GM19240 (cell line): Measurements from ENCODE around the gene ERBB3.

Source experiments
- DNase-seq: peaks from one replicate; pipeline ENCODE4 v3.0.0; 2011; ENCODE audit warnings: low spot score; ENCODE audit not compliant: insufficient read length

Gene ERBB3

DNA sequence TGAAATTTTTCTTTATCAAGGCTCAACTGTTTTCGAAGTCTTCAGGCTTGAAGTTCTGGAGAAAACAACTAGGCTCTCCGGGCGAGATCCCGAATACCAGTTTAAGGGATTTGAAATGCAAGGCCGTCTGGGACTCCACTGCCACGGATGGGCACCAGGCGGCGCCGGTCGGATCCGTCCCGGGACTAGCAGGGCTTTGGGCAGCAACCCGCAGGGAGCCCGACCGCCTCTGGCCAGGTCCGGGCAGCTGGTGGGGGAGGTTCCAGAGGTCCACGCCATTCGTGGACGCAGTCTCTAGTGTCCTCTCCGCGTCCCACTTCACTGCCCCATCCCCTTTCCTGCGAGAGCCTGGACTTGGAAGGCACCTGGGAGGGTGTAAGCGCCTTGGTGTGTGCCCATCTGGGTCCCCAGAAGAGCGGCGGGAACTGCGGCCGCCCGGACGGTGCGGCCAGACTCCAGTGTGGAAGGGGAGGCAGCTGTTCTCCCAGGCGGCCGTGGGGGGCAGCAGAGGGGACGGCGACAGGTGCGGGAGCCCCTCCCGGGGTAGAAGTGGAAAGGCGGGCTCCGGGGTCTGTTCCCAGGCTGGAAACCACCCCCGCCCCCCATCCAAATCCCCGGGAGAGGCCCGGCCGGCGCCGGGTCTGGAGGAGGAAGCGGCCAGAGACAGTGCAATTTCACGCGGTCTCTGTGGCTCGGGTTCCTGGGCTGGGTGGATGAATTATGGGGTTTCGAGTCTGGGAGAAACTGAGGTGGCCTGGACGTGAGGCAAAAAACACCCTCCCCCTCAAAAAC, 838 bp upstream of the ERBB3 start:
- DNase-seq = peak; percentile 65

DNA sequence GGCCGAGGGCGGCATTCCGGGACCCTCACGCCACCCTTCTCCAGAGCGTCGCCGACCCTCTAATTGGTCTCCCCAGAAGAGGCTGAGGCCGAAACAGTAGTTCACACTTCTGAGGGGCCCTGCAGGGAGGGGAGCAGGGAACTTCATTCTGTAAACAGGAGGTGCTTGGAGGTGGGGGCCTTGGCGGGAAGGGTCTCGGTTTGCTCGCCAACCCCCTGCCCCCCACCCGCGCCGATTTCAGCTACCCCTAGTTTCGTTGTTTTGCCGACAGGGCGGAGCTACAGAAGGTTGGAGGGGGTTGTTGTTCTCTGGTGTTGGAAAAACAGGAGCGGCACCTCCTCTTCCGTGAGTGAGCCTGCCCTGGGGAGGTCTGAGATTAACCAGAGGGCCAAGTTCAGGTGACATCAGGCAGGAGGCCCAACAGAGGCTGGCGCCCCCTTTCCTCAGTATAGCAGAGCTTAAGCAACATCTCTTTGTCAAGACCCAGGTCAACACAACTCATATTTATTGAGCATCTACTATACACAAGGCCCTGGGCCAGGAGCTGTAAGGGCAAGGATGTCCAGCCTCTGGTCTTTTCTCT, 682 bp downstream of the ERBB3 start:
- DNase-seq = no peak

DNA sequence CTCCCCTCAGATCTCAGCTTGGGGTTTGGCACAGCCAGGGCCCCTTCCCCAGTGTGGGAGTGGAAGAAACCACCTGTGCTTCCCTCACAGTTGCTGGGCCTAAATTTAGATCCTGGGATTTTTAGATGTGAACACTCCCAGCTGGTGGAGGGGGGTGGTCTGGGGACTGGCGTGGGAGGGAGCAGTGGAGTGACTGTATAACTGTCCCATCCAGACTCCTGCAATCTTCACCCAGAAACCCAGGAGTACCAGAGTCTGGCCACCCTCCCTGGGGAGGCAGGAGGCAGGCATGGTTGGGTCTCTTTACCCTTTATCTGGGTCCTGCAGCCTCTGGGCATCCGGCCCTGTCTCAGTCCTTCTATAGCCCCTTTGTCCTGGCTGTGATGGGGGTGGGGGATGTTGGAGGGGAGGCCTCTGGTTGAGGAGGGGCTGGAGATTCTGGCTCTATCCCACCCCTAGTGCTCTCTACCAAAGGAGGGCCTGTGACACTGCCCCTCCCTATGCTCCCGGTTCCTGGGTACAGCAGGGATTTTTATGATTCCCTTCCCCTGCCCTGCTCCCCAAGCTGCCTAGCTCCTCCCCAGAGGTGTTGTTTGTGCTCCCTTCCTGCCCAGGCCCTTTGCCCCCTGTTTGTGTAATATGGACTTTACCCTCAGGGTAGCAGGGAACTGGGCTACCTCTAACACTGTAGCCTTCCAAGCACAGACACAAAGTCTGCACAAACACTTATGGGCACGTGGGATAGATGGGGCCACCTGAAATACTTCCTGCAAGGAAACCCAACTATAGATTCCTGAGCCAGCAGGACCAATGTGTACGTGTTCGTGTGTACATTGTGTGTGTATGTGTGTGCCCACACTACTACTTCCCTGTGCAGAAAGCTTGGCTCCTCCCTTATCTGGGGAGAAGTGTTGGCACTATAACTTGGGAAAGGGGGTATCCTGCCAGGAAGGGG, 1.7 kb downstream of the ERBB3 start:
- no peak for DNase-seq

DNA sequence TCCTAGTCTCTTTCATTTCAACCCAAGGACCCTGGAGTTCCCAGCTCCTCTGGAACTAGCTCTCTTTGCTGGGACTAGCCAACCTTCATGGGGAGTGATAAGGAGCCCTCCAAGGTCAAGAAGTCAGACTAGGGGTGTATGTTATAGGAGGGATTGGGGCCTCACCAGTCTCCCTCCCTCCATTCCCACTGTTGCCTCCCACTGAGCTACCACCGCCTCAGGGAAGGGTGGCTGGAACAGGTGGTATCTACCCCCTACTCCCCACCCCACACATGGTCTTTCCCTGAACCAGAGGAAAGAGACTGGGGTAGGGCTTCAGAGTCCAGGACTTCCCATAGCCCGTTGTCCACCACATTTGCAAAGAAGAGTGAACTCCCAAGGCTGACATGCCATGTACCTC, 2.4 kb downstream of the ERBB3 start:
- no peak for DNase-seq

DNA sequence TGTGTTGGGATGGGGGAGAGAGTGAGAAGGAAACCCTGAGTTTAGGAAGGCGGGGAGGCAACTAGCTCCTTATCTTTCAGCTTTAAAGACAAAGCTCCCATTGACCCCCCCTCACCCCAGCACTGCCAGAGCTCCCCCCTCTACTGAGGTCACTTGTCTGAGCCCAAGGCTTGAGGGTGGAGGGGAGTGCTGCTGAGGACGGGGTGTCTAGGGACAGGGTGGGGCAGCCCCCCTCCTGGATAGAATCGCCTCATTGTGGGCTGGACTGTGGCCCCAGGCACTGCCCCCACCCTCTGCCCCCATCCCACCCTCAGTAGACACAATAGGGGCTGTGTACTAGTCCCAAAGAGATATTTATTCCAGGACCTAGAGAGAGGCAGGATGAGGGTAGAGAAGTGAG, 3.0 kb downstream of the ERBB3 start:
- no peak for DNase-seq

DNA sequence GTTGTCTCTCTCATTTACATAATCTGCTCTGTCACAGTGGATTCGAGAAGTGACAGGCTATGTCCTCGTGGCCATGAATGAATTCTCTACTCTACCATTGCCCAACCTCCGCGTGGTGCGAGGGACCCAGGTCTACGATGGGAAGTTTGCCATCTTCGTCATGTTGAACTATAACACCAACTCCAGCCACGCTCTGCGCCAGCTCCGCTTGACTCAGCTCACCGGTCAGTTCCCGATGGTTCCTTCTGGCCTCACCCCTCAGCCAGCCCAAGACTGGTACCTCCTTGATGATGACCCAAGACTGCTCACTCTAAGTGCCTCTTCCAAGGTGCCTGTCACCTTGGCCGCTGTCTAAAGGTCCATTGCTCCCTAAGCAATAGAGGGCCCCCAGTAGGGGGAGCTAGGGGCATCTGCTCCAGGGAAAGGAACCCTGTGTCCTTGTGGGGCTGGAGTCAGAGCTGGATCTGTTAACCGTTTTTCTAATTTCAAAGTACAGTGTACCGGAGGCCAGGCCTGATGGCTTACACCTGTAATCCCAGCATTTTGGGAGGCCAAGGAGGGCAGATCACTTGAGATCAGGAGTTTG, 5.1 kb downstream of the ERBB3 start:
- no peak for DNase-seq

DNA sequence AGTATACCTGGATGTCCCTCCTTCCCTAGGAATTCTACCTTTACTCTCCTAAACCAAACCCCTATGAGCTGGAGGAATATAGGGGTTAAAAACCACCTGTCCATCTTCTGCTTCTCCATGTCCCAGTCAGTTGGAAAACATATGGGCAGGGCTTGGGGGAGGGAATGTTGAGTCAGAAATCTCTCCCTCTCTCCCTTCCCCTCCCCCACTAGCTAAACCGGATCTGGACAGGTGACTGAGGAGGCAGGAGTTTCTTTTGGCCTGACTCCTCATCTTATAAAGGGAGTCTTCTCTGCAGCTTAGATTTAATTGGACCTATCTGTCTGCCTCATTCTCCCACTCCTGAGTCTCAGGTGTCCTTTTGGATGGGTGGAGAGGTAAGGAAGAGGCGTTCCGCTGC, 6.1 kb downstream of the ERBB3 start:
- no peak for DNase-seq

DNA sequence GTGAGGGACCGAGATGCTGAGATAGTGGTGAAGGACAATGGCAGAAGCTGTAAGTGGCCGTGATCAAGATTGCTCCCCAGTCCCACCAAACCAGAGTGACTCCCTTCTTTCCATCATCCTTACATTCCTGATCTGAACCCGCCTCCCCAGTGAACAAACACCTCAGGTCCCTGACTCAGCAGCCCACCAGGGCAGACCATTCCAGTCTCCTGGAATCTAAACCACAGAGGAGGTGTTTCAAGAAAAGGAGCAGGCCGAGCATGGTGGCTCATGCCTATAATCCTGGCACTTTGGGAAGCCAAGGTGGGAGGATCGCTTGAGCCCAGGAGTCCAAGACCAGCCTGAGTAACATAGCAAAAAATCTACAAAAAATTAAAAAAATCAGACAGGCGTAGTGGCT, 6.6 kb downstream of the ERBB3 start:
- no peak for DNase-seq

DNA sequence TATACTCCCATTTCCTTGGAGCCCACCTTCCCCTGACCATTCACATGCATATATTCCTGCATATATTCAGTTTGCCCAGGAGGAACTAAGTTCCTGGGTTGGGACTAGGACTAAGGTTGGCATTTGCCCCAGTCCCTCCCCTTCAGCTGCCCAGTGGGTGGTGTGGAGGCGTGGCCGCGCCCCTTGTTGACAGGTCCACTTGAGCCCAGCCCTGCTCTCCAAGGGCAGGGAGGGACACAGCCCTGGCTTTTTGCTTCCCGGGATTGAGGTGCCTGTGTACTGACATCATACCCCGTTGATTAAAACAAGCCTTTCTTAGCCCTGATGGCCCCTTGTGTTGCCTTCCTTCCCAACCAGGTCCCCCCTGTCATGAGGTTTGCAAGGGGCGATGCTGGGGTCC, 7.3 kb downstream of the ERBB3 start:
- no peak for DNase-seq

DNA sequence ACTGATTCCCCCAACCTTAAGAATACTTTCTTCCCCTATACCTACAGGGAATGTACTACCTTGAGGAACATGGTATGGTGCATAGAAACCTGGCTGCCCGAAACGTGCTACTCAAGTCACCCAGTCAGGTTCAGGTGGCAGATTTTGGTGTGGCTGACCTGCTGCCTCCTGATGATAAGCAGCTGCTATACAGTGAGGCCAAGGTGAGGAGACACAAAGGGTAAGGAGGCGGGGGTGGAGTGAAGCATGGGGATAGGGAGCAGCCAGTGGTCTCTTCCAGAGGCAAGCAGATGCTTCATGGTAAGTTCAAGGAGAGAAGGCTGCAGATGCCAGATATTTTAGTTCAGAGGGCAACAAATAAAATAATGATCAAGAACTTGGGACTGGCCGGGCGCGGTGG, 17.8 kb downstream of the ERBB3 start:
- DNase-seq = no peak

DNA sequence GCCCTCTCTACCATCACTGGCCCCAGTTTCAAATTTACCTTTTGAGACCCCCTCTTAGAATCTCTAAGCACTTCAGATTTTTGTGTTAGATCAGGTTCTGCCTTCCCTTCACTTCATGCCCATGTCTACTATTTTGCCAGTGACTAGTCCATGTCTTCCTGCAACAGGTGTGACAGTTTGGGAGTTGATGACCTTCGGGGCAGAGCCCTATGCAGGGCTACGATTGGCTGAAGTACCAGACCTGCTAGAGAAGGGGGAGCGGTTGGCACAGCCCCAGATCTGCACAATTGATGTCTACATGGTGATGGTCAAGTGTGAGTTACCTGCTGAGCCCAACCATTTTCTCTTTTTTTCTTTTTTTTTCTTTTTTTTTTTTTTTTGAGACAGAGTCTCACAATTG, 18.6 kb downstream of the ERBB3 start:
- DNase-seq = no peak

DNA sequence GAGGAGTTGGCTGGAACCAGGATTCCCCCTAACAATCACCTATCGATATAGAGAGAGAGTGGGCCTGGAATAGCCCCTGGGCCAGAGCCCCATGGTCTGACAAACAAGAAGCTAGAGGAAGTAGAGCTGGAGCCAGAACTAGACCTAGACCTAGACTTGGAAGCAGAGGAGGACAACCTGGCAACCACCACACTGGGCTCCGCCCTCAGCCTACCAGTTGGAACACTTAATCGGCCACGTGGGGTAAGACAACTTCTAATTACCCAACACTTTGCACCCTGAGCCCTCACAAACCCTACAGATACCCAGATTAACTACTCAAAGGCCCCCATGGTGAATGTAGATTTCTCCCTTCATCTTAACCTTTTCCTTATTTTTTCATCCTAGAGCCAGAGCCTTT, 19.8 kb downstream of the ERBB3 start:
- DNase-seq = no peak

DNA sequence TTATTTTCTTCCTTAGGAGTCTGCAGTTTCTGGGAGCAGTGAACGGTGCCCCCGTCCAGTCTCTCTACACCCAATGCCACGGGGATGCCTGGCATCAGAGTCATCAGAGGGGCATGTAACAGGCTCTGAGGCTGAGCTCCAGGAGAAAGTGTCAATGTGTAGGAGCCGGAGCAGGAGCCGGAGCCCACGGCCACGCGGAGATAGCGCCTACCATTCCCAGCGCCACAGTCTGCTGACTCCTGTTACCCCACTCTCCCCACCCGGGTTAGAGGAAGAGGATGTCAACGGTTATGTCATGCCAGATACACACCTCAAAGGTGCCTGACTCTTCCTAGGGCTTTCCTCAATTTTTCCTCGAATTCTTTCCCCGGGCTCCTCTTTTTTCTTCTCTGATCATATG, 21.1 kb downstream of the ERBB3 start:
- DNase-seq = no peak

DNA sequence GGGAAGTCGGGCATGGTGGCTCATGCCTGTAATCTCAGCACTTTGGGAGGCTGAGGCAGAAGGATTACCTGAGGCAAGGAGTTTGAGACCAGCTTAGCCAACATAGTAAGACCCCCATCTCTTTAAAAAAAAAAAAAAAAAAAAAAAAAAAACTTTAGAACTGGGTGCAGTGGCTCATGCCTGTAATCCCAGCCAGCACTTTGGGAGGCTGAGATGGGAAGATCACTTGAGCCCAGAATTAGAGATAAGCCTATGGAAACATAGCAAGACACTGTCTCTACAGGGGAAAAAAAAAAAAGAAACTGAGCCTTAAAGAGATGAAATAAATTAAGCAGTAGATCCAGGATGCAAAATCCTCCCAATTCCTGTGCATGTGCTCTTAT, 22.7 kb downstream of the ERBB3 start:
- no peak for DNase-seq

DNA sequence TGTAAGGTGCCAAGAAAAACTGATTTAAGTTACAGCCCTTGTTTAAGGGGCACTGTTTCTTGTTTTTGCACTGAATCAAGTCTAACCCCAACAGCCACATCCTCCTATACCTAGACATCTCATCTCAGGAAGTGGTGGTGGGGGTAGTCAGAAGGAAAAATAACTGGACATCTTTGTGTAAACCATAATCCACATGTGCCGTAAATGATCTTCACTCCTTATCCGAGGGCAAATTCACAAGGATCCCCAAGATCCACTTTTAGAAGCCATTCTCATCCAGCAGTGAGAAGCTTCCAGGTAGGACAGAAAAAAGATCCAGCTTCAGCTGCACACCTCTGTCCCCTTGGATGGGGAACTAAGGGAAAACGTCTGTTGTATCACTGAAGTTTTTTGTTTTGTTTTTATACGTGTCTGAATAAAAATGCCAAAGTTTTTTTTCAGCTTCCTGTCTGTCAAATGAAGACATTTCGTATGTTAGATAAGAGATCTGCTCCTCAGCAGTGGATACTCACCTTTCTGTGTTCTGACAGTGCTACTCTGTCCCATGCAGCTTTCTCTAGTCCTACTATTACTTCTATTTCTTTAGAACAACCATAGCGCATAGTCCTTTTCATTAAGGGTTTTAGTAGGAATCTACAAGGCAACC, 23.2 kb downstream of the ERBB3 start:
- DNase-seq = no peak

DNA sequence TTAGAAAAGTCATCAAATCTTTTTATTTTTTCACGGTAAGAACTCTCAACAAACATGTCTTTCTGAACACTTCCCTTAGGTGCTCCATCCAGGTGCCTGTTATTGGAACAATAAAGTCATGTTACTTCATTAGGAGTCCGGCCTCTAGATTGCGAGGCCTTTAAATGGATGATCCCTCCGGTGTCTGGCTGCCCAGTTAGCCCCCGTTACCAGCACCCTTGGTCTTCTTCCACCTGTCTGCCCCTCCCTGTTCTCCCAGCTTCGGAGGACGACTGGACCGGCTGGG, 23.8 kb downstream of the ERBB3 start:
- no peak for DNase-seq

DNA sequence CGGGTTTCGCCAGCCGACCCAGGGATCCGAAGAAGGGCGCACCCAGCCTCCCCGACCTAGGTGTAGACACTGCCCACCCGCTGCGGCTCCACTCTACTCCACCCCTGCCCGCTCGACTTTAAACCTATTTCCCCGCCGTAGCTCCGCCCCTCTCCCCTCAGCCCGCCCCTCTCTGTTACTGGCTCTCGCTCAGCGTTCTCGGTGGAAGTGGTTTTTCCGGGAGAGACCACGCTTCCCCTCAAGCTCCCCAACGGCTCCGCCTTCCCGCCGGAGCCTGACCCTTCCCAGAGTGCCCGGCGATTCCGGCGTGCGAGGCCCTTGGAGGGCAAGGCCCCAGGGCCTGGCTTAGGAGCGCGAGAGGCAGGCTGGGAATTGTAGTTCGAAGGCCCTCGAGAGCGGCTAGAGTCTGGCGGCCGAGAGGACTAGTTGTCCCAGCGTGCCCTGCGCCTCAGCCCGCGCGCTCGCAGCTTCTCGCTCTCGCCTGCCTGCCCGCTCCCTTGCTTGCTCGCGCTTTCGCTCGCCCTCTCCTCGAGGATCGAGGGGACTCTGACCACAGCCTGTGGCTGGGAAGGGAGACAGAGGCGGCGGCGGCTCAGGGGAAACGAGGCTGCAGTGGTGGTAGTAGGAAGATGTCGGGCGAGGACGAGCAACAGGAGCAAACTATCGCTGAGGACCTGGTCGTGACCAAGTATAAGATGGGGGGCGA, 24.3 kb downstream of the ERBB3 start, which contains the start of gene PA2G4:
TSS of gene PA2G4 (plus strand) at position 451 of the 706 bp plus-strand sequence. CDS start at position 630, 179 bp downstream.
- DNase-seq = peak; percentile 95

DNA sequence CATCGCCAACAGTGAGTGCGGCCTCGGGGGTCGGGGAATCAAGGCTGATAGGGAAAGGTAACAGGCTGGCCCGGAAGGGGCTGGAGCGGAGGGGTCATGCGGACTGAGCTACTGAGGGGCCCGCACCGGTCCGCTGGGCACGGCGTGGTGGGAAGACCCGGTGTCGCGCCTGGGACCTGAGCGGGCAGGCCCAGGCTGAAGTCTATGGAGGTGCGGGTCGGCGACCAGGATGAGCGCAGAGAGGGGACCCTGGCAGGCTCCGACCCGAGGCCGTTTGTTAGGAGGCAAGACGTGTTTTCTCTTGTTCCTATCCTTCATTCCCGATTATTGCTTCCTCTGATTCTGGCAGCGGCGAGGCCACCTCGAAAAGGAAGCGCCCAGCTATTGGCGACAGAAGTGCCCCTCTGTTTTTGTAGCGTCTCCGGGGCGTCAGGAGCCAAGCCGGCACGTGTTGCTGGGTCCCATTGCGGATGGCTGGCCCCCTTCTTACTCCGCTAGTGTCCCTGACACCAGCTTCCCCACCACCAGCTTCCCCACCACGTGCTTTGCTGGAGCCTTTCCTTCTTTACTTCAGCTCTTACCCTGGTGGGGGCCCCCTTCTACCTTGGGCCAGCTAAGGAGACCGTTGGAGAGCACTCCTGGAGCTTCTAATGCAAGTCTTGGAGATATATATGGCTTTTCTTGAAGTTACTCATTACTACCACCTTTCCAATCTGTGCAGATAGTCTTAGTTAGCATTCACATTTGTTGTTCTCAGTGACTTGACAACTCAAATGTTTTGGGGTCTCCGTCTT, 25.0 kb downstream of the ERBB3 start:
- no peak for DNase-seq

DNA sequence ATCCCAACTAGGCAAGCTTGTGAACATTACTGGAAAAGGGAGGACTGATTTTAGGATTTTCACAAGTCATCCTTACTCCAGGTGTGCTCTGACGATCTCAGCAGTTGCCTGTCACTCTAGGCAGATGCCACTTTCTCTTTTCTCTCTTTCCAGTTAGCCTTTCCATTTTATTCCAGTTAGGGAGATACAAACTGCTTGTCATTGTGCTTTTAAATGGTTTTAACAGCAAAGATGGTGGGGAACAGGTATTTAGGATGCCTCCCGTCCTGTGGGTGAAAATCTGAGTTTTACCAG, 25.6 kb downstream of the ERBB3 start:
- no peak for DNase-seq

DNA sequence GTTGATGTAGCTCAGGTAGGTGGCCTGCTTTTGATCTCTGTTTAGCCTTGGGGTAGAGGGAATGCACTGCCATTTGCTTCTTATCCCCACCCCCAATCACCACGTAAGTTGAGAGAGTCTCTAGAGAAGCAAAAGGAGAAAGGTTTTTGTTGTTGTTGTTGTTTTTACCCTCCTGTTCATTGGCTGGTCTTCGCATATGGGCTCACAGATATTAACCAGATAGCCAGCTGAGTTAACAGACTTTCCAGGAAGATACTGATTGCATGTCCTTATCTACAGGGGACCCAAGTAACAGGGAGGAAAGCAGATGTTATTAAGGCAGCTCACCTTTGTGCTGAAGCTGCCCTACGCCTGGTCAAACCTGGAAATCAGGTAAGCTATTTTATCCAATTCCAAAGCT, 27.3 kb downstream of the ERBB3 start:
- DNase-seq = no peak
